Right lobe of liver (tissue), 4 donors: Measurements from ENCODE around the gene GAS2L1.

Source experiments
- POLR2A ChIP-seq: fragments of 450-650 bp; IDR thresholded peaks from one replicate; pipeline ENCODE4 v1.6.1; 2017; ENCODE audit warnings: antibody characterized with exemption, mild to moderate bottlenecking
- TF ChIP-seq, protein P1 (sequence below), 4 donors: fragments of 200-600 bp in 3 of 4; fragments of 450-650 bp in 1 of 4; IDR thresholded peaks; one replicate each; pipeline versions ENCODE4 v1.5.1 to v1.8.0; 2016 to 2022; ENCODE audit warnings: antibody characterized with exemption in 4 of 4, mild to moderate bottlenecking in 2 of 4
- donor health status: DM: no; HTN: no; CAD: no.
- donor health status: DM: no; HTN: no; CAD: no.
- donor health status: DM: no; HTN: yes; CAD: no.

DNA sequence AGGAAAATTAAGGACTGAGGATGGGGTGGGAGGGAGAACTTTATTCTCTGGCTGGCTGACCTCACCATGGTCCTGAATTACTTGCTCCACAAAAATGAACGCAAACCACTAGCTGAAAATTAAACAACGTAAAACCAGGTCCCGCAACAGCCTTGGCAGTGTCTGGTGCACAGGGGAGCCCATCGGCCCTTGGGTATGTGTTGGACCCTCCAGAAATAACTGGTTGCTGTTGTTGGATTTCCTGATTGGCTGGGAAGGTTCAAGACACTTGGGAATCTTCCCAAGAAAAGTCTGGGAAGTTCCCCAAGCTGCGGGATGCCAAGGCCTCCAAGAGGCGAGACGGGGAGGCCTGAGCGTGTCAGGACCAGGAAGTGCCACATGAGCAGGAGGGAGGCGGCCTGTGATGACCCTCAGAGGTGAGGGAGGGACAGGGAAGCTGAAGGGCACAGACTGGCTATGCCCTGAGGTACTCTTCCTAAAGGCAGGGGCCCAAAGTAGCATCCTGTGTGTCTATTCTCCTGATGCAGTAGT is 19.4 kb downstream of the GAS2L1 start:
- TF ChIP-seq, protein P1, sequence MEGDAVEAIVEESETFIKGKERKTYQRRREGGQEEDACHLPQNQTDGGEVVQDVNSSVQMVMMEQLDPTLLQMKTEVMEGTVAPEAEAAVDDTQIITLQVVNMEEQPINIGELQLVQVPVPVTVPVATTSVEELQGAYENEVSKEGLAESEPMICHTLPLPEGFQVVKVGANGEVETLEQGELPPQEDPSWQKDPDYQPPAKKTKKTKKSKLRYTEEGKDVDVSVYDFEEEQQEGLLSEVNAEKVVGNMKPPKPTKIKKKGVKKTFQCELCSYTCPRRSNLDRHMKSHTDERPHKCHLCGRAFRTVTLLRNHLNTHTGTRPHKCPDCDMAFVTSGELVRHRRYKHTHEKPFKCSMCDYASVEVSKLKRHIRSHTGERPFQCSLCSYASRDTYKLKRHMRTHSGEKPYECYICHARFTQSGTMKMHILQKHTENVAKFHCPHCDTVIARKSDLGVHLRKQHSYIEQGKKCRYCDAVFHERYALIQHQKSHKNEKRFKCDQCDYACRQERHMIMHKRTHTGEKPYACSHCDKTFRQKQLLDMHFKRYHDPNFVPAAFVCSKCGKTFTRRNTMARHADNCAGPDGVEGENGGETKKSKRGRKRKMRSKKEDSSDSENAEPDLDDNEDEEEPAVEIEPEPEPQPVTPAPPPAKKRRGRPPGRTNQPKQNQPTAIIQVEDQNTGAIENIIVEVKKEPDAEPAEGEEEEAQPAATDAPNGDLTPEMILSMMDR (IDR thresholded peaks at IDR 0.05), result no peak
- no peak for TF ChIP-seq POLR2A
